Upper lobe of right lung (tissue), 1 donor: ENCODE data around the gene GRID1. TPM values are rescaled to one million over a fixed set of nuclear protein-coding genes. Genes with fewer than 3 reads are reported as not detected.
A peak's percentile ranks its signal among the peaks of the same experiment; 100 is the strongest.

Experiments
- ATAC-seq: fragments of 200-7000 bp; cut with Tn5 transposase; one replicate; pipeline ENCODE4 v1.9.1; 2020; ENCODE audit warnings: mild to moderate bottlenecking, moderate library complexity
- DNase-seq: peaks from one replicate; pipeline ENCODE4 v3.0.0-alpha.2; 2020
- H3K27ac ChIP-seq: fragments of 200-600 bp; one replicate; pipeline ENCODE4 v1.8.0; 2022
- H3K27me3 ChIP-seq: fragments of 200-600 bp; one replicate; pipeline ENCODE4 v1.8.0; 2022; ENCODE audit warnings: mild to moderate bottlenecking
- H3K36me3 ChIP-seq: fragments of 200-600 bp; one replicate; pipeline ENCODE4 v1.8.0; 2022
- H3K4me1 ChIP-seq: fragments of 200-600 bp; one replicate; pipeline ENCODE4 v1.8.0; 2022
- H3K4me3 ChIP-seq: fragments of 200-600 bp; one replicate; pipeline ENCODE4 v1.8.0; 2022; ENCODE audit warnings: mild to moderate bottlenecking
- H3K9me3 ChIP-seq: fragments of 200-600 bp; one replicate; pipeline ENCODE4 v1.8.0; 2022
- intact Hi-C: fragments of 100-400 bp; cut with DNase I; formaldehyde crosslinking; loops from one replicate; pipeline ENCODE4 v1.11.0; 2022
- long read RNA-seq: library from polyadenylated mRNA; unstranded; transcript quantifications from one replicate; pipeline ENCODE4 v2.0.0, GENCODE V29; 2021
- total RNA-seq: library from RNA; stranded (reverse); fragmentation: NEBNext Ultra II Directional; extraction: Animal tissue kit (Norgen Biotek cat#: 25700); gene quantifications from one replicate; pipeline ENCODE4 v1.2.1, GENCODE V29; 2021
- TF ChIP-seq, protein P1 (sequence below): fragments of 200-600 bp; IDR thresholded peaks from one replicate; pipeline ENCODE4 v1.8.0; 2022; ENCODE audit warnings: antibody characterized with exemption
- donor health status: DM: no; HTN: yes; CAD: no; lungs with severe emphysema.

GRID1 gene
- total RNA-seq = 3.0 TPM
- long read RNA-seq, partial matches to known transcripts = 0 of 2 reads
- long read RNA-seq, other reads (novel, unspliced or antisense) = 2 of 2 reads

DNA sequence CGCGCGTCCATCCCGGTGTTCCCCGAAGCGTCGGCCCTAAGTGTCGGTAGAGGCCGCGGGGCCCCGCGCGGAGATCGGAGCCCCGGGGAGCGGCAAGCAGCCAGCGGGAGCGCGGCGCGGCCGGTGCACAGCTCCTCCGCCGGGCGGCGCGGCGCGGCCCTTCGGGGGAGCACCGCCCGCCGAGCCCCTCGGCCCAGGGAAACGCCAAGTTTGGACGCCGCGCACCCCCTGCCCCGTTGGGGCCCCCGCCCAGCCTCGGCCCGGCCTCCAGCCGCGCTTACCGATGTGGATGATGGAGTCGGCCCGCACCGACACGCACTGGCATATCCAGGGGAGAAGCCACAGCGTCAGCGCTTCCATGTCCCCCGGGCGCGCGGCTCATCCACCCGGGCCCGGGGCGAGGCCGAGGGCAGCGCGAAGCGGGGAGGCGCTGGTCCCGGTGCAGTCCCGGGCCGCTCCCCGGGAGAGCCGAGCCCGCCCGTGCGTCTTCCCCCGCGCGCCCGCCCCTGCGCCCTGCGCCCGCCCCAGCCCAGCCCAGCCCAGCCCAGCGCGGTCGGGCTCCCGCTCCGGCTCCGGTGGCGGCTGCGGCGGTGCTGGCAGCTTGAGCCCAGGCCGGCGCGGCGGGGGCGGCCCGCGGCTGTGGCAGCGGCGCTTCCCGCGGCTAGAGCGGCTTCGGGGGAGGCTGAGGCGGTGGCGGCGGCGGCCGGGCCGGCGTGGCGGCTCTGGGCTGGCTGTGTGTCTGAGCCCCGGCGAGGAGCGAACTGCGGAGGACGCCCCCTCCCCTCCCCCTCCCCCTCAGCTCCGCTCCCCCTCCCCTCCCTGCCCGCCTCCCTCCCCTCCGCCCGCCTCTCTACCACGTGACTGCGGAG is at the start of gene GRID1:
GRID1 (minus strand) TSS at position 763 of the 869 bp plus-strand sequence.
- H3K4me1 ChIP-seq = peaks cover 19% of the 10 kb centered on the region
- TF ChIP-seq, protein P1, sequence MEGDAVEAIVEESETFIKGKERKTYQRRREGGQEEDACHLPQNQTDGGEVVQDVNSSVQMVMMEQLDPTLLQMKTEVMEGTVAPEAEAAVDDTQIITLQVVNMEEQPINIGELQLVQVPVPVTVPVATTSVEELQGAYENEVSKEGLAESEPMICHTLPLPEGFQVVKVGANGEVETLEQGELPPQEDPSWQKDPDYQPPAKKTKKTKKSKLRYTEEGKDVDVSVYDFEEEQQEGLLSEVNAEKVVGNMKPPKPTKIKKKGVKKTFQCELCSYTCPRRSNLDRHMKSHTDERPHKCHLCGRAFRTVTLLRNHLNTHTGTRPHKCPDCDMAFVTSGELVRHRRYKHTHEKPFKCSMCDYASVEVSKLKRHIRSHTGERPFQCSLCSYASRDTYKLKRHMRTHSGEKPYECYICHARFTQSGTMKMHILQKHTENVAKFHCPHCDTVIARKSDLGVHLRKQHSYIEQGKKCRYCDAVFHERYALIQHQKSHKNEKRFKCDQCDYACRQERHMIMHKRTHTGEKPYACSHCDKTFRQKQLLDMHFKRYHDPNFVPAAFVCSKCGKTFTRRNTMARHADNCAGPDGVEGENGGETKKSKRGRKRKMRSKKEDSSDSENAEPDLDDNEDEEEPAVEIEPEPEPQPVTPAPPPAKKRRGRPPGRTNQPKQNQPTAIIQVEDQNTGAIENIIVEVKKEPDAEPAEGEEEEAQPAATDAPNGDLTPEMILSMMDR = no peak
- peak; percentile 32 for ATAC-seq
- intact Hi-C loops = no loop called here
- no peak within 1 kb of the TSS for H3K27ac ChIP-seq
- no peaks in the 10 kb centered on the region for H3K9me3 ChIP-seq
- peaks cover 56% of the 10 kb centered on the region for H3K27me3 ChIP-seq
- peak within 1 kb of the TSS; percentile 45 for H3K4me3 ChIP-seq
- no peaks in the 10 kb centered on the region for H3K36me3 ChIP-seq
- peak; percentile 71 for DNase-seq

DNA sequence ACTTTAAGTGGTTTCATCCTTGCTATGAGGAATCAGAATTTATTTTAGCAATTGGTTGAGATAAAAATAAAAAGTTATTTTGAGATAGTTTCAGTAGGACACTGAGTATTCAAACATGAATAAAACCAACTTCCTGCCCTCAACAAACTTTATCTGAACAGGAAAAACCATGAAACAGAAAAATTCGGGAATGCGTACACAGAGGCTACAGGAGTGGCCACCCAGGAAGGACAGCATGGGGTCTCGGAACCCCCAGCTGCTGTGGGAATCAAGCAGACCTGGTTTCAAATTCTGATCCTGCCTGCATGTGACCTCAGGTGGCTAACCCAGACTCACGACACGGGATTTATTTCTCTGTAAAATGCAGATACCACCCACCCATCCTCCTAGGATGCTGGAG is 49.0 kb upstream of the GRID1 start:
- ATAC-seq = no peak
- peaks cover 7% of the 10 kb centered on the region for H3K27me3 ChIP-seq
- intact Hi-C loops = no loop called here
- peaks cover 11% of the 10 kb centered on the region for H3K4me1 ChIP-seq
- TF ChIP-seq, protein P1 = no peak
- H3K27ac ChIP-seq = no peak overlapping the region
- DNase-seq = no peak
- no peak overlapping the region for H3K4me3 ChIP-seq
- no peaks in the 10 kb centered on the region for H3K9me3 ChIP-seq
- H3K36me3 ChIP-seq = no peaks in the 10 kb centered on the region

DNA sequence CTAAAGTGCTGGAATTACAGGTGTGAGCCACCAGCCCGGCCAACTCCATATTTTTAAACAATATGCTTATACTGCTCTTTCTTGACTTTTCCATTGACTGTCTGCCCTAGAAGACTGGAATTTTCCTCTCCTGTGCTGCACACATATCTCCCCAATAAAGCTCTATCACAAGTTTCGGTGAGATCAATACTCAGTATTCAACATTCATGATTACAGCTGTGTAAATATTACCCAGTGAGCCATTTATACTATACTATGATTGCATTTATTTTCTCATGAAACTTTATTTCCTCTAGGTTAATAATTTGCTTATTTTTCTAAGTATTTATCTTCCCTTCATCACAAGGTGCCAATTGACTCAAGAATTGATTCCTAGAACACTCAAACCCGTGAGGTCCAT is 48.5 kb upstream of the GRID1 start:
- no peak overlapping the region for H3K27ac ChIP-seq
- H3K4me1 ChIP-seq = peaks cover 13% of the 10 kb centered on the region
- intact Hi-C loops = no loop called here
- H3K4me3 ChIP-seq = no peak overlapping the region
- DNase-seq = no peak
- peaks cover 7% of the 10 kb centered on the region for H3K27me3 ChIP-seq
- H3K9me3 ChIP-seq = no peaks in the 10 kb centered on the region
- TF ChIP-seq, protein P1 = no peak
- no peak for ATAC-seq
- no peaks in the 10 kb centered on the region for H3K36me3 ChIP-seq

DNA sequence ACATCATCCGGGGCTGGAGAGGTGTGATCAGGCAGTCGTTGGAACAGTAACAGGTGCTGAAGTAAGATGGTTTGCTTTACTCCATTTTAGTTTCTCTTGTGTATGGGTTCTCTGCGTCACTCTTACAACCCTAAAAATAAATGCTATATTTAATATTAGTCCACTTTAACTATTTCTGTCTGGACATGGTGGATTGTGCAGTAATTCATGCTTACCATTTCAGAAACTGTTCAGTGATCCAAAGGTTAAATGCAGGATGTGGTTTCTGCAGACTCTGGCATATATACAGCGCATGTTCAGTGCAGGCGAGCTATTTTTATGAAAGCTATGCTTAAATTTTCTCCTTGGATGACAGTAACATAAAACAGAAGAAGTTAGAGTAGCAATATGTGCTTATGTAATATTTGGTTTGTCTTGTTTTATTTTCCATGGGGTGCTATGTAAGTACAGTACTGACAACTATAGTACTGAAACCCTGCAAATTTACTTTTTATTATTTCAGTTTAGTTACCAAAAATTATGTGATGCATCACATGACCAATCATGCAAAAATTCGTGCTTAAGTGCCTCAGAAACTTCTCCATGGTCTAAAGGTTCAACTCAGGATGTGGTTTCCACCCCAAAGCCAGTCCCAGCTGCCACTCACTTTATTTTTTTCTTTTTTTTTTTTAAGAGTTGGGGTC is 46.6 kb upstream of the GRID1 start:
- no peak overlapping the region for H3K4me3 ChIP-seq
- intact Hi-C loops = no loop called here
- no peaks in the 10 kb centered on the region for H3K36me3 ChIP-seq
- no peaks in the 10 kb centered on the region for H3K9me3 ChIP-seq
- H3K27me3 ChIP-seq = peaks cover 7% of the 10 kb centered on the region
- TF ChIP-seq, protein P1 = no peak
- DNase-seq = no peak
- ATAC-seq = peak; percentile 49
- H3K4me1 ChIP-seq = peaks cover 13% of the 10 kb centered on the region
- no peak overlapping the region for H3K27ac ChIP-seq

DNA sequence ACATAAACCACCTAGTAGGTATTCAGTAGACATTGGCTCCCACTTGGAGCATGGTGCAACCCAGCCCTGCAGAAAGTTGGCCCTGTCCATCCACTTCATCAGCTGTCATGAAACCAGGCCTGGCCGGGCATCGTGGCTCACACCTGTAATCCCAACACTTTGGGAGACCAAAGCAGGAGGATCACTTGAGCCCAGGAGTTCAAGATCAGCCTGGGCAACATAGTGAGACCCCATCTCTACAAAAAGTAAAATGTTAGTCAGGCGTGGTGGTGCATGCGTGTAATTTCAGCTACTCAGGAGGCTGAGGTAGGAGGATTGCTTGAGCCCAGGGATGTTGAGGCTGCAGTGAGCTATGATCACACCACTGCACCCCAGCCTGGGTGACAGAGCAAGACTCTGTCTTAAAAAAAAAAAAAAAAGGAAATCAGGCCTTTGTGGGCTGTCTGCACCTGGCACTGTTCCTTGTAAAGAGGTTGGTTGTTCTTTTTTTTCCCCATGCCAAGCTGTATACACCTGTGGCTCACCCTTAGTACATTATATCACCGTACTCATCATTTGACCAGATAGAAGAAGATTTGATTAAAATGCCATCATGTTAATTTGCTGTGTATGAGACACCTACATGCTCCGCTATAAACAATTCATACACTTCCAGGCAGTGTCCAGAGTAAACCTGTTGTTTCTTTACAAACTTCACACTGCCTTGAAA is 45.4 kb upstream of the GRID1 start:
- no peak for DNase-seq
- TF ChIP-seq, protein P1 = no peak
- no peaks in the 10 kb centered on the region for H3K9me3 ChIP-seq
- no peaks in the 10 kb centered on the region for H3K36me3 ChIP-seq
- peaks cover 4% of the 10 kb centered on the region for H3K27me3 ChIP-seq
- peaks cover 13% of the 10 kb centered on the region for H3K4me1 ChIP-seq
- H3K27ac ChIP-seq = peak overlapping the region; percentile 51
- ATAC-seq = no peak
- no peak overlapping the region for H3K4me3 ChIP-seq
- intact Hi-C loops = no loop called here
